ENCODE data around the gene MAPK8IP1.
A peak's percentile ranks its signal among the peaks of the same experiment; 100 is the strongest.

The MAPK8IP1 gene

DNA sequence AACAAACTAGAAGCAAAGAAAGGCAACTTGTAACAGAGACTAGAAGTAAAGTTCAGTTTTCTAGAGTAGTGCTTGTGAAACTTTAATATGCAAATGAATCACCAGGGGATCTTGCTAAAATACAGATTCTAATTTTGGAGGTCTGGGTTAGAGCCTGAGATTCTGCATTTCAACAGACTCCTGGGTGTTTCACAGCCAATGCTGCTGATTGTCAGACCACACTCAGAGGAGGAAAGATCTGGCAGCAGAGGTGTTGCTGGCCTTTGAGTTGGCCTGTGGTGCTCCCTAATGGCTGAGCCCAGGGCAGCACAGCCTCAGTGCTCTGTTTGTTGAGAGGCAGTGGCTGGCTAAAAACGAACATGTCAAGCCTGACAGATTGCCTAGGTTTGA is 32.7 kb upstream of the MAPK8IP1 start:
- no peak for TF ChIP-seq CTCF (conservative IDR thresholded peaks at IDR 0.05; ENCODE audit: low read length)
- DNase-seq (ENCODE audit: low read depth), result no peak
- H3K4me3 ChIP-seq (ENCODE audit: low read length), result no peak overlapping the region

DNA sequence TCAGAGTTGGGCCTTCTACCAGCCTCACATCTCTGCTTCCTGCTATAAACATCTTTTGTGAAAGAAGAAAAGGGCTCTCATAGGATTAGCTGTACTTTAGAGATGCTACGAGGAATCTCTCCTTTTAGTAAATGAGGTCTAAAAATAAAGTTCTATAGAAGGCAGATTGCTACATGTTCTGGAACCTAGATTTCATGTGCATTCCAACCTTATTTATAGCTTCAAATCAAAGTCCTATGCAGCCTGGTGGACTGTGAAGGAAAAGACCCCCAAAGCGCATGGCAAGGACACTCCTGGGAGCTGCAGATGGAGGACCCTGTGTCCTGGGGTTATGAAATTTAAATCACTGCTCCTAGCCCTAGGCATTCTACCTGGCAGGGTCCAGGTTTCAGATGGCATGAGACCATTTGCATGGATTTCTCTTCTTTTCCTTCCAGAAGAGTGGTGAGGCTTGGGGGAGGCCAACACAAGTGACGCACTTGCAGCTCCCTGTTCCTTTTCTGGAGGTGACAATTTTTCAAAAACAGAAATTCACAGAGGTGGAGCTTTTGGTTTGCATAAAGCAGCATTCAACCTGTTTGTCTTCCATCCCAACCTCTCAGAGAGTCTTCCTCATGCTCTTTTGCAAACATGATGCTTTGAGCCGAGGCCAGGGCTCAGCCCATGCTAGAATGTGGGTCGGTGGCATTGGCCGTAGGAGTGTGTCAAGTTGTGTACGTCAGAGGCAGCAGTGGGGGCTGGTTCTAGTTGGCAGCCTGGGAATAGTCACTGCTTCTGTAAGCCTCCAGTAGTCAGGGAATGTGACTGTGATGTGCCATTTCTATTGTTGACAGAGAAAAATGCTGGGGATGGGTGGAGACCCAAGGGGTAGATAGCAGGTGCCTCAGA is 31.9 kb upstream of the MAPK8IP1 start:
- DNase-seq (ENCODE audit: low read depth), result no peak
- TF ChIP-seq CTCF (conservative IDR thresholded peaks at IDR 0.05; ENCODE audit: low read length), result no peak

GRCh38 chr11:45855308-45855707 is 30.1 kb upstream of the MAPK8IP1 start:
- no peak for TF ChIP-seq CTCF (conservative IDR thresholded peaks at IDR 0.05; ENCODE audit: low read length)
- H3K4me3 ChIP-seq (ENCODE audit: low read length), result no peak overlapping the region
- peak; percentile 64 for DNase-seq (ENCODE audit: low read depth)

More for the DNA sequence above, 31.9 kb upstream of the MAPK8IP1 start:
- H3K4me3 ChIP-seq (ENCODE audit: low read length), result no peak overlapping the region

- H3K4me3 ChIP-seq (ENCODE audit: low read length), result no peak overlapping the region
- TF ChIP-seq CTCF (conservative IDR thresholded peaks at IDR 0.05; ENCODE audit: low read length), result no peak
- peak; percentile 97 for DNase-seq (ENCODE audit: low read depth)
Observed at GRCh38 chr11:45856044-45856468, 29.4 kb upstream of the MAPK8IP1 start.

DNA sequence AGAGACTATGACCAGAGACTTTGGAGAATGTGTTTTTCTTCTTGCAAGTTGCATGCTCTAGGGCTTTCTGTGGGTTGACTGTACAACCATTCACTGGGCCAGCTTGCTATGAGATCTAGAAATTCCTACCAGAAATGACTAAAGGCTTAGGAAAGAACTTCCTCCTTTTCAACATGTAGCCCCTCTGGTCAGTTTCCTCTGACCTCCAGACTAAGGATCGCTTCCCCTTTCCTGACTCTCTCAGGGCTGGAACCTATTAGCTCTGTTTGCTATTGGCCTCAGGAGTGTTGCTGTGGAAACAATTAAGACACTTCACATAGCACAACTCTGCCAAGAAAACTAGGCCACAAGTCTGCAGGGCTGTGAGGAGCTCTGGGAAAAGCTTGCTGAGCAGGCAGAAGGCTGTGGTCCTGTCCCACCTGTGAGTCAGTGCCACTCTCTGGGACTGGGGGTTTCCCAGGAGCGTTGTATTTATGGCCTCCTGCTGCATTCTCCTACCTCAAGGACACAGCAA is 27.4 kb upstream of the MAPK8IP1 start:
- H3K4me3 ChIP-seq (ENCODE audit: low read length), result no peak overlapping the region
- TF ChIP-seq CTCF (conservative IDR thresholded peaks at IDR 0.05; ENCODE audit: low read length), result no peak
- peak; percentile 99 for DNase-seq (ENCODE audit: low read depth)

- DNase-seq (ENCODE audit: low read depth), result no peak
Observed at GRCh38 chr11:45858751-45859398, 26.6 kb upstream of the MAPK8IP1 start.

More at GRCh38 chr11:45858751-45859398, 26.6 kb upstream of the MAPK8IP1 start:
- no peak overlapping the region for H3K4me3 ChIP-seq (ENCODE audit: low read length)
- no peak for TF ChIP-seq CTCF (conservative IDR thresholded peaks at IDR 0.05; ENCODE audit: low read length)

All from AG10803 (cell line).